GM12878 (cell line): ENCODE results near the gene CPSF4L. TPM values are rescaled to one million over a fixed set of nuclear protein-coding genes. Genes with fewer than 3 reads are reported as not detected.

Experiments used
- ATAC-seq: fragments of 200-7000 bp; cut with Tn5 transposase; 3 replicates; pipeline ENCODE4 v1.9.1; 2020; ENCODE audit warnings: mild to moderate bottlenecking, moderate library complexity
- BruUV-seq: library from RNA; stranded (reverse); fragments of 400-500 nt; replicated peaks from 2 replicates; lab custom pipeline; 2021; lab: Mats Ljungman, UMichigan
- CTCF ChIA-PET: fragments of 300-600 bp; sonication (Branson Sonifier 250); formaldehyde crosslinking; extraction: SDS; loops from one replicate; lab custom pipeline; 2021; ENCODE audit warnings: inconsistent platforms; lab: Yijun Ruan, JAX
- POLR2A ChIA-PET: fragments of 350-600 bp; formaldehyde crosslinking; extraction: SDS; loops from one replicate; lab custom pipeline; 2021; ENCODE audit warnings: inconsistent platforms; lab: Charles Lee
- RAD21 ChIA-PET: fragments of 300-600 bp; sonication (Branson Sonifier 250); formaldehyde crosslinking; loops from one replicate; lab custom pipeline; 2023; ENCODE audit warnings: antibody characterized with exemption; ENCODE audit not compliant: unreplicated experiment; lab: Charles Lee
- SMC1A ChIA-PET: fragments of 300-600 bp; sonication (Branson Sonifier 250); formaldehyde crosslinking; loops from one replicate; lab custom pipeline; 2023; ENCODE audit not compliant: unreplicated experiment, uncharacterized antibody; lab: Charles Lee
- DNase-seq: peaks from one replicate; pipeline ENCODE4 v3.0.0-alpha.2; 2011; ENCODE audit warnings: low read depth, low spot score
- FAIRE-seq: peaks from 3 replicates; lab custom pipeline; 2011; peaks lifted over from hg19 to GRCh38; lab: Jason Lieb, UNC
- H2AFZ ChIP-seq: 2 replicates; pipeline ENCODE4 v1.6.0; 2011; ENCODE audit warnings: low read depth, low read length, control low read depth; ENCODE audit not compliant: control insufficient read depth
- H3K27ac ChIP-seq: 2 replicates; pipeline ENCODE4 v1.5.1; 2011; ENCODE audit warnings: control low read depth; ENCODE audit not compliant: control insufficient read depth, insufficient read depth
- H3K27me3 ChIP-seq, 2 experiments: replicated peaks in 1 of 2; 2 replicates each; pipeline versions ENCODE4 v1.6.0 to v1.6.1; 2011; ENCODE audit warnings: low read length in 1 of 2; ENCODE audit not compliant: control insufficient read depth in 2 of 2, insufficient read depth in 2 of 2
- H3K36me3 ChIP-seq, 2 experiments: 2 replicates each; pipeline ENCODE4 v1.5.1; 2011; ENCODE audit warnings: low read length in 1 of 2; ENCODE audit not compliant: control insufficient read depth in 2 of 2, insufficient read depth in 2 of 2
- H3K4me1 ChIP-seq: 2 replicates; pipeline ENCODE4 v1.6.1; 2011; ENCODE audit warnings: mild to moderate bottlenecking, low read length, moderate library complexity, mixed read lengths; ENCODE audit not compliant: control insufficient read depth, insufficient read depth
- H3K4me2 ChIP-seq: 2 replicates; pipeline ENCODE4 v1.6.0; 2011; ENCODE audit warnings: control low read depth; ENCODE audit not compliant: control insufficient read depth, insufficient read depth
- H3K4me3 ChIP-seq: fragments of 200-600 bp; sonication (generic); 2 replicates; pipeline ENCODE4 v1.5.1; 2016
- H3K79me2 ChIP-seq: 2 replicates; pipeline ENCODE4 v1.6.0; 2011; ENCODE audit warnings: low read length; ENCODE audit not compliant: control insufficient read depth, insufficient read depth
- H3K9ac ChIP-seq: 2 replicates; pipeline ENCODE4 v1.8.0; 2011; ENCODE audit warnings: low read length, control low read depth, mixed read lengths; ENCODE audit not compliant: control insufficient read depth, insufficient read depth
- H3K9me3 ChIP-seq: replicated peaks from 3 replicates; pipeline ENCODE4 v1.5.1; 2011; ENCODE audit warnings: mild to moderate bottlenecking, low read length; ENCODE audit not compliant: control insufficient read depth, insufficient read depth
- H4K20me1 ChIP-seq: 2 replicates; pipeline ENCODE4 v1.6.0; 2011; ENCODE audit not compliant: control insufficient read depth, insufficient read depth
- LARP7 ChIP-seq: fragments of 450-650 bp; IDR thresholded peaks from 2 replicates; pipeline ENCODE4 v1.6.1; 2017; ENCODE audit warnings: mild to moderate bottlenecking
- WGBS: methylation state at CpG from one replicate; pipeline ENCODE4 v1.1.6; 2016; ENCODE audit warnings: low lambda C conversion rate; ENCODE audit not compliant: insufficient replicate concordance, insufficient coverage; ENCODE audit errors: missing lambda C conversion rate; 5-methylcytosine and 5-hydroxymethylcytosine counted together
- in situ Hi-C: fragments of 300-500 bp; cut with MboI; formaldehyde crosslinking; loops from 9 replicates; pipeline ENCODE4 v1.14.3; 2018; ENCODE audit warnings: mixed read lengths
- intact Hi-C: fragments of 100-400 bp; cut with micrococcal nuclease; formaldehyde crosslinking; loops from one replicate; pipeline ENCODE4 v1.14.2; 2022; ENCODE audit not compliant: unreplicated experiment
- polyA plus RNA-seq, 11 experiments: library from polyadenylated mRNA; depleted of rRNA in 4 of 11; unstranded in 6 of 11; stranded (reverse) in 5 of 11; fragments of >200 nt; fragmentation: Nextera tagmentation in 4 of 11; fragmentation: Illumina TruSeq in 1 of 11; extraction: Ambion mirVana in 4 of 11; extraction: Trizol in 1 of 11; gene quantifications; 1 replicate in 1 of 11; 2 replicates in 10 of 11; pipeline versions ENCODE4 v1.2.1 to v1.2.3, GENCODE V29; 2011 to 2016; ENCODE audit warnings: inconsistent platforms in 2 of 11, missing spikeins in 2 of 11, low read depth in 1 of 11
- total RNA-seq, 4 experiments: library from RNA; depleted of rRNA in 3 of 4; stranded (reverse); fragments of >200 nt in 3 of 4; fragmentation: Illumina TruSeq in 1 of 4; extraction: Trizol in 1 of 4; gene quantifications; 2 replicates each; pipeline versions ENCODE4 v1.2.1 to v1.2.3, GENCODE V29; 2013 to 2021
- TF ChIP-seq, protein P1 (sequence below): fragments of 450-650 bp; IDR thresholded peaks from 2 replicates; pipeline ENCODE4 v1.6.1; 2017; ENCODE audit warnings: mild to moderate bottlenecking

The CPSF4L gene
- total and polyA plus RNA-seq, 10 of the 15 experiments (the other 5 are each of a cell fraction or from before 2014, with no cell fraction given) = not detected

DNA sequence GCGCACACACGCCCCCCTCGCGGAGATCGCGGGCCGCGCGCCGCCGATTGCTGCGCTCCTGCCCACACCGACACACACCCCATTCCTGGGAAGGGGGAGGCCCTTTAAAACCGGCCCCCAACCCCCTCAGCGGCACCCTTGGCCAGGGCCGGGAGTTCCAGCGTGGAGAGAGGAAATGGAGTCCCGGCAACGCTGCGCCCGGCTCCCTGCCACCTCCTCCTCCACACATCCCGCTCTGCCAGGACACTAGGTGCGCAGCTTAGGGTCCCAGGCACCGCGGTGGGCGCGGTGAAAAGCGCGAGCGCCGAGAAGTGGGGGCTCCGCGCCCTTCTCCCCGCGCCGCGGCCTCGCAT is 49.7 kb upstream of the CPSF4L start:
- TF ChIP-seq LARP7 = peak; percentile 62; the same call in 1 of the 2 replicates
- TF ChIP-seq, protein P1, sequence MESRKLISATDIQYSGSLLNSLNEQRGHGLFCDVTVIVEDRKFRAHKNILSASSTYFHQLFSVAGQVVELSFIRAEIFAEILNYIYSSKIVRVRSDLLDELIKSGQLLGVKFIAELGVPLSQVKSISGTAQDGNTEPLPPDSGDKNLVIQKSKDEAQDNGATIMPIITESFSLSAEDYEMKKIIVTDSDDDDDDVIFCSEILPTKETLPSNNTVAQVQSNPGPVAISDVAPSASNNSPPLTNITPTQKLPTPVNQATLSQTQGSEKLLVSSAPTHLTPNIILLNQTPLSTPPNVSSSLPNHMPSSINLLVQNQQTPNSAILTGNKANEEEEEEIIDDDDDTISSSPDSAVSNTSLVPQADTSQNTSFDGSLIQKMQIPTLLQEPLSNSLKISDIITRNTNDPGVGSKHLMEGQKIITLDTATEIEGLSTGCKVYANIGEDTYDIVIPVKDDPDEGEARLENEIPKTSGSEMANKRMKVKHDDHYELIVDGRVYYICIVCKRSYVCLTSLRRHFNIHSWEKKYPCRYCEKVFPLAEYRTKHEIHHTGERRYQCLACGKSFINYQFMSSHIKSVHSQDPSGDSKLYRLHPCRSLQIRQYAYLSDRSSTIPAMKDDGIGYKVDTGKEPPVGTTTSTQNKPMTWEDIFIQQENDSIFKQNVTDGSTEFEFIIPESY = no peak
- SMC1A ChIA-PET = interaction anchor here (1.0 to 4.0 kb wide), 11 partner anchors 13 to 584 kb away, joined by 3 to 29 read pairs (median 7); no protein-coding TSS in a partner anchor
- H3K36me3 ChIP-seq = no peaks in the 10 kb centered on the region
- no peak for FAIRE-seq
- no peaks in the 10 kb centered on the region; the same call in 1 of the 2 replicates for H3K4me1 ChIP-seq
- peak overlapping the region; percentile 93 for H3K4me3 ChIP-seq
- no peaks in the 10 kb centered on the region for H3K27me3 ChIP-seq
- no peak for DNase-seq
- peaks cover 19% of the 10 kb centered on the region for H3K79me2 ChIP-seq
- CTCF ChIA-PET = interaction anchor here (0.6 to 4.7 kb wide), 11 partner anchors 13 to 62 kb away, joined by 3 to 28 read pairs (median 7); no protein-coding TSS in a partner anchor
- ATAC-seq = peak; percentile 27
- H4K20me1 ChIP-seq = no peaks in the 10 kb centered on the region
- RAD21 ChIA-PET = interaction anchor here (0.8 to 4.8 kb wide), 16 partner anchors 9 to 120 kb away, joined by 3 to 32 read pairs (median 4); no protein-coding TSS in a partner anchor
- POLR2A ChIA-PET = interaction anchor here (0.8 to 4.3 kb wide), 8 partner anchors 10 to 146 kb away, joined by 4 to 28 read pairs (median 6); partner anchors contain the start of gene SSTR2
- H3K4me2 ChIP-seq = peak overlapping the region; percentile 95
- 0 out of 2 replicates have a peak overlapping the region, but pooled peaks have one; percentile 25 for H3K27ac ChIP-seq
- TSS peak; percentile 50 for BruUV-seq
- H2AFZ ChIP-seq = peak overlapping the region; percentile 93
- intact Hi-C loops (loop anchor here (2.0 to 5.0 kb wide), 4 partner anchors 21 to 119 kb away; partner anchors contain the start of gene COG1), in situ Hi-C loops (no loop called here)
- no peaks in the 10 kb centered on the region for H3K9me3 ChIP-seq
- H3K9ac ChIP-seq = peak overlapping the region; percentile 64
- under 1% methylated on average over 38 of the region's 38 CpGs for WGBS
